Cortex of kidney (tissue), 1 donor: ENCODE data around the gene DSCAML1.

Experiments used
- DNase-seq: peaks from one replicate; lab custom pipeline; 2025; lab: John Stamatoyannopoulos, UW

Gene DSCAML1

GRCh38 chr11:117490911-117491310, 306.1 kb downstream of the DSCAML1 start:
- no peak for DNase-seq

DNA sequence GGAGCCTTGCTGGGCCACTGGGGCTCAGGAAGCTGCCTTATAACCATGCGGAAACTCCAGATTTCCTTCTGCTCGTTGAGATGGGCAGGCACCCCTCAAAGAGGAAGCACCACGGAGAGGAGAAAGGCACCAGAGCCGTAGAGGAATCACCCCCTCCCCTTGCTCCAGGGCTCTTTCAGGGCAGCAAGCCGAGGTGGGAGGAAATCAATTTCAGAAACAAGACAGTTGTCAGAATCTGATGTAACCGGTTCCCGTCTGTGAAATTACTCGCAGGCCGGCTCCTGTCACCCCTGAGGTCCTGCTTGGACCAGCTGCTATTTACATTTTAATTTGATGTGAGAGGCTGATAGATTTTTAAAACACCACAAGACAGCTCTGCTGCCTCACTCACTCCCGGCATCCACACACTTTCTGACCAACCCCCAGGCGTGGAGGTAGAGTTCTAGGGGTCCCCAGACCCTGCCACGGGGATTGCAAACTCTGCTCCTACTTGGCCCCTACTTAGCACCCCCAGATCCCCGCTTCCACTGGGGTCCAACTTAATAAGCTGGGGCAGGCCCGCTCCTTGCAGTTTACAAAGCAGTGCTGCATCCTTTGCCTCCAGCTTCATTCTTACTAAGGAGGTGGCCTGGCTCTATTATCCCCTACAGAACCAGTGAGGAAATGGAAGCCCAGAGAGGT, 306.9 kb downstream of the DSCAML1 start:
- no peak for DNase-seq

GRCh38 chr11:117488996-117489952, 307.7 kb downstream of the DSCAML1 start:
- DNase-seq = no peak

- no peak for DNase-seq
Observed at GRCh38 chr11:117486059-117486458, 311.0 kb downstream of the DSCAML1 start.

DNA sequence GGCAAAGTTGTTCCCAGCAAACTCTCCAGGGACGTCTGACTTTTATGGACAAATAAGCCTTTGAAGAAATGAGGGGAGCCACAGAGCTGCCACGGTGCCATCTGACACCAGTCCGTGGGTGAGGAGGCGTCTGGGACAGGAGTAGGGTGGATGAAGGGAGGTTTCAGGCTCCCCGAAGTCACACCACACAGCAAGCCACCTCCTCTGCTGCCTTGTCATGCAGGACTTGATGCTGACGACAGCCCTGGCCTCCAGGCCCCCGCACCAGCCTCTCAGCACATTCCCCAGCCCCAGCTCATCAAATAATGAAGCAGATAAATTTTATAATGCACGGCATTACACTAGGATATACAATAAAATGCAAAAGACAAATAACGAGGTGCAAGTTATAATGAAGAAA, 312.9 kb downstream of the DSCAML1 start:
- no peak for DNase-seq

DNA sequence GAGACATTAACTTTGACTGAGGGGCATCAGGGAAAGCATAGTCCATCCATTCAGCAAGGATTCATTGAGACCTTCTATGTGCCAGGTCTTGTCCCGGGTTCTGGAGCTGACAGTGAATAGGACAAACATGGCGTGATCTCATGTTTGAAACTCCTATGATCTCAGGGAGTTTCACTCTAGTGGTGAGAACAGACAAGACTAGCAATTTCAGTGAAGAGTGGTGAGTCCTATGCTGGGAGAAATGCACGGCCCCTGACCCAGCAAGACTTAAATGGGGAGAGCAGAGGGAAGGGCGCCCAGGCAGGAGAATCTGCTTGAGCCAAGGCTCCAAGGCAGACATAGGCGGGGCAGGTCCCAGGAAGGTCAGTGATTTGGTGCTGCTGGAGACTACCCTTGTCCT, 313.6 kb downstream of the DSCAML1 start:
- DNase-seq = no peak

DNA sequence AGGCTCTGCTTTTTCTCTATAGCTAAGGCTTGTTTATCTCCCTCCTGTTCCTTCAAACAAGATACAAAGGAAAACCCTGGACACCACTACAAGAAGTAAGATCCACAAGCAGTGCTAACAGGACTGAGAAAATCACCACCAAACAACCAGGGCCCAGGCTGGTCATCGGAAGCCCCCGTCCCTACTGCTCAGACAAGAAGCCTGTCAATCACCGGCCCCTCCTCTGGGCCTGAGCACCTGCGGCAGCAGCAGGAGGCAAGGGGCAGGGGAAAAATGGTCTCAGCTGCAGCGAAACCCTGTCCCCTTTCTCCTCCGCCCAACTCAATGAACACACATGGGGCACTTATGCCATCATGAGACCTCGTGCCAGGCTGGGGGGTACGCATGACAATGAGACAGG, 314.1 kb downstream of the DSCAML1 start:
- DNase-seq = no peak

DNA sequence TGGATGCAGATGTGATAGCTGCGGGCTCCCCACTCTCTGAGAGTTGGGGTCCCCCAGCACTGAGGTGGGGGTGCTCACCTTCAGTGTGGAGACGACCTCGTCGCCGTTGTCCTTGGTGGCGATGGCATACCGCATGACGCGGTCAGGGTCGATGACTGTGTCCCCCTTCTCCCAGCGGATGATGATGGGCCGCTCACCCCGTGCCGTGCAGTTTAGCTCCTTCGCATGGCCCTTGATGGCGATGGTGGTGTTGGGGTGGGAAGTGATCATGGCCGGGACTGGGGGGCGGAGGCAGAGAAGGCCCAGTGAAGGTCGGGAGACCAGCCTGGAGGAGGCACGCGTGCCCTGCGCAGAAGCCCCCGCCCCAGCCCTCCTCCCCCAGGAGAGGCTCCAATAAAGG, 315.1 kb downstream of the DSCAML1 start:
- DNase-seq = no peak

- DNase-seq = no peak
Observed at GRCh38 chr11:117481036-117481435, 316.0 kb downstream of the DSCAML1 start.

GRCh38 chr11:117480221-117480620, 316.8 kb downstream of the DSCAML1 start:
- DNase-seq = no peak

GRCh38 chr11:117479372-117479771, 317.6 kb downstream of the DSCAML1 start:
- DNase-seq = no peak

DNA sequence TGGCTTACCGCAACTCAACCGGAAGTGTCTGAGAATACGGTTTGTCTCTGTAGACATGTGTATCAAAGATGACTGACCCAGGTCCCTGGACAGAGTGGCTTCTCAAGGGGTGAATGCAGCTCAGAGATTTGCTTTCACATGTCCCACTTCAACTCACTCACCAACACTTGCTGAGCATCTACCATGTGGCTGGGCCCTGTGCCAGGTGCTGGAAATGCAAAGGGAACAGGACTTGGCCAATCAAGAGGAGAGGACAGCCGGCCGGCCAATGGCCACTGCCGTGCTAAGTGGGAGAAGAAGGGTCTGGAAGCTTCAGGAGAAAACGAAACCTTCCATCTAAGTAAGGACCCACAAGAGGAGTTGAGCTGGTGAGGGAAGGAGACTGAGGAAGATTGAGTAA, 318.1 kb downstream of the DSCAML1 start:
- DNase-seq = no peak

GRCh38 chr11:117478126-117478860, 318.7 kb downstream of the DSCAML1 start:
- no peak for DNase-seq

- DNase-seq = no peak
Observed at GRCh38 chr11:117477721-117478120, 319.3 kb downstream of the DSCAML1 start.

DNA sequence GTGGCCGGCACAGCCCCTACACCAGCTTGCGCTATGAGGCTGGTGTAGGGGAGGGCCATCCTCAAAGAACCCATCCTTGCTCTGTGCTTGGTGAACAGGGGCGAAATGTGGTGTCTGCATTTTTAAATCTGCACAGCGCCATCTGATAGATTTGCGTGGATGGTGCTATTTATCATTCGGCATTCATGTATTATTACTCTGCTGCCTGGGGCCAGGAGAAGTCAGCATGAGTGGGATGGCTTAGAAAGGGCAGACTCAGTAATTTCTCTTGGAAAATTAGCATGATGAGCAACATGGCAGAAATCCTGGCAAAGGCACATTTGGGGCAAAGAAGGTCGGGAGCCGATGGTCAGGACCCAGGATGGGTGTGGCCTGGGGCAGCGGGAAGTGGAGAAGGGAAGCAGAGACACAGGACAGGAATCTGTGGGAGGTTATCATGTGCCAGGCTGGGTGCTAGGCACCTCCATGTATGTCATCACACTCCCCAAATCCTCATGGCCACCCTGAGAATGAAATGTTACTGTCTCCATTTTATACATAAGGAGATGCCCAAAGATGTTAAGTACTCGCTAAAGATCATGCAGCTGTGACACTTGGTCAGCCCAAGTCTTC, 320.4 kb downstream of the DSCAML1 start:
- no peak for DNase-seq

DNA sequence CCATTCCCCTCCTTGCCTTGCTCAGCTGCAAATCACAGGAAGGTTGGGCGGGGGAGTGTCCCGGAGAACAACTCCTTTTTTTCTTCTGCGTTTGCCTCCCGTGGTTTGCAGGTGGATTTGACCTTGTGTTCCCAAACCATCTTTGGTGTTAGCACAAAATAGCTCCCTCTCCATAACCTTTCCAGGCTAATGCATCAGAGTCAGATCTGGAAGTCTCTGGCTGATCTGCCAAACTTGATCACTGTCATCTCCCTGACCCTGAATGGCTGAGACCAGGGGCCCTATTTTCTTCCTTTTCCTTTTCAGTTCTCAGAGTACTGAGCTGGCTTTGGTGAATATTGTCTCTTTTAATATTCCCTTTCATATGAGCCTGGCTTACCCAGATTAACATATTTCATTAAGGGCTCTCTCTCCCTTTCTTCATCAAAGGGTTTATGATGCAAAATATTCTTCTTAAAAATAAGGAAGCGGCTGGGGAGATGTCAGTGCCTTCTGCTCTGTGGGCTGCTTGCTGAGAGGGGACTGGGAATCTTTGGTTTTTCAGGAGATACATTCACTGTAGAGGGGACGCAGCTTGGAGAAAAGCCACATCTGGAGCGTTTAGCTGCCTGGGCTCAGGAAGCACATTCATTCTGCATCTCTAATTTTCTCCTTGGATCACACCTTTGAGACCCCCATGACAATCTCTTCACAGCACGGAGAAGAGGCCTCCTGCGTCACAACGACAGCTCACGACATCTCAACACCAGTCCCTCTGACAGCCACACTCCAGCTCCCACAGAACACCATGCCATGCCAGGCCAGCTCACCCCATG, 321.1 kb downstream of the DSCAML1 start:
- DNase-seq = no peak

- DNase-seq = no peak
Observed at GRCh38 chr11:117473481-117474091, 323.4 kb downstream of the DSCAML1 start.

- no peak for DNase-seq
Observed at GRCh38 chr11:117471776-117472175, 325.2 kb downstream of the DSCAML1 start.

- no peak for DNase-seq
Observed at GRCh38 chr11:117470576-117470975, 326.4 kb downstream of the DSCAML1 start.

DNA sequence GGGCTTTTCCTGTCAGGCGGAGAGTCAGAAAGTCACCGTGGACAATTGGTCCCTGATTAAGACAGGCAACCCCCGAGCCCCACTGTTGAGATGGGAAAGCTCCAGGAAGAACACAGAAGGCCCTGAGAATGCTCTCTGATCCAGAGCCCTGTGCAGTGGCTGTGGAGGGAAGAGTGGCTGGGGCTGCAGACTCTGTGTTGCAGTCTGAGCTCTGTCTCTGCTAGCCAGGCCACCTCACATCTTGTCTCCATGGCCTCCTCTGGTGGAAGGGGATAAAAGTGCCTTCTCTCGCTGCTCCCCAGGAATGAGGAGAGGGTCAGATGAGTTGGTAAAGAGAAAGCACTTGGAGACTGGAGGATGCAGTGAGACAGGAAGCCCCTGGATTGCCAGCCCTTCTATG, 328.1 kb downstream of the DSCAML1 start:
- no peak for DNase-seq

DNA sequence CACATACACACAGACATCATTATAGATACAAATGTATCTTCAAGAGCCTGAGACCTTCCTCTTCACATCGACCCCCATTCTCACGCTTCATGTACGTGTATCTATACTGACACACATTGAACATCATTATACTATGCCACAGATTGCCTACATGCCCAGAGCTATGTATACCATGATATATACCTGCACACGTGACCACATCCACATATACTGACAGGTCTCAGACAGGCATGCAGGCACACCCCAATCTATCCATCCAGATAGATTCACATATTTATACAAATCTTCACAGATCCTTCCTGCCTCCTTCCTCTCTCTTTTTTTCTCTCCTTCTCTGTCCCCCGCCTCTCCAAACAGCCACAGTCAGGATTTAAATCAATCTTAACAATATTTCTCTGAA, 329.2 kb downstream of the DSCAML1 start:
- DNase-seq = no peak
